GM18858 (cell line): Measurements from ENCODE around the gene CCDC57.

Experiments
- ATAC-seq: cut with Tn5 transposase; IDR thresholded peaks from one replicate; pipeline ENCODE4 v1.9.1; 2021; ENCODE audit not compliant: unreplicated experiment

CCDC57 gene

DNA sequence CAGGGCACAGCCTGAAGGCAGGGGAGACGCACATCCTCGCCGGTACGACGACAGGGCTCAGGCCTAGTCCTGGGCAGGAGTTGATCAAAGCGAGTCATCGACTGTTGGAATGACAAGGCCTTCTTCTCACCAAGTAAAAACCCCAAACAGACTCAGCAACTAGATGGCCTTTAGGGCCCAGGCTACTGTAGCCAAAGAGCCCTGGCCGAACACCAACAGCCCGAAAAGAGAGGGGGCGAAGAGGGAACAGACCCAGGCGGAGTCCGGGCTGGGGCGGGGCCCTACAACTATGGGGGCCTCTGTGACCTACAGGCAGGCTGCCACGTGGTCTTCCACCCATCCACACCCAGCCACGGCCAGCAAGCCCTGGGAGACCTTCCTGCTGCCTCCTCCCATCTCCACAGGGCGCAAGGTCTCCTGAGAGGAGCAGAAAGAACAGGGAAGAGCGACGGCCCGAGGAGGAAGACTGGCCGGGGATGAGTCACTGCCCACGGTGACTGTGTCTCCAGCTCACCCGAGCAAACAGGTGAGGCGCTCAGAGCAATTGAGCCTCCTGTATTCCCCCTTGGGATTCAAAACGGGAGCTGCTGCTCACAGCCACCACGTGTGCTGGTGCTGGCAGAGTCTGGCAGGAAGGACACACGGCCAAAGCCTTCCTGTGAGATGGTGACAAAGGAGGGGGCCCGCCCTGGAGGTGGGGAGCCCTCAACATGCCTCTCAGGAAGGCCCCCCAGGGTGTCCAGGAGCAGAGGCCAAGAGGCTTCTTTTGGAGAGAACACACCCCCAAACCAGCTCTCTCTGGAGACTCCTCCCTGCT lies 33.9 kb upstream of the CCDC57 start:
- no peak for ATAC-seq

DNA sequence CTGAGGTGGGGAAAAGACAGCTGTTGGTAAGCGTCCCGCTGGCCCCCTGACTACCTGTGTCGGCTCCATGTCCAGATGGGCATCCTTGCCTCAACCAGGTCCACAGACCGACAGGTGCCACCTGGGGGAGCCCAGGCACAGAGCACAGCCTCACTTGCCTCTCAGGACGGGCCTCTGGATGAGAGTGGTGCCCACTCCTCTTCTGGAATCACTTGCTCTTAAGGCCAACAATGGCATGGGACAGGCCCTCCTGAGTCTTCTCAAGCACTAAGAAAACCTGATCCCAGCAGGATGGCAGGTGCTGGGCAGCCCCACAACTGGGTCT lies 33.4 kb upstream of the CCDC57 start:
- no peak for ATAC-seq

DNA sequence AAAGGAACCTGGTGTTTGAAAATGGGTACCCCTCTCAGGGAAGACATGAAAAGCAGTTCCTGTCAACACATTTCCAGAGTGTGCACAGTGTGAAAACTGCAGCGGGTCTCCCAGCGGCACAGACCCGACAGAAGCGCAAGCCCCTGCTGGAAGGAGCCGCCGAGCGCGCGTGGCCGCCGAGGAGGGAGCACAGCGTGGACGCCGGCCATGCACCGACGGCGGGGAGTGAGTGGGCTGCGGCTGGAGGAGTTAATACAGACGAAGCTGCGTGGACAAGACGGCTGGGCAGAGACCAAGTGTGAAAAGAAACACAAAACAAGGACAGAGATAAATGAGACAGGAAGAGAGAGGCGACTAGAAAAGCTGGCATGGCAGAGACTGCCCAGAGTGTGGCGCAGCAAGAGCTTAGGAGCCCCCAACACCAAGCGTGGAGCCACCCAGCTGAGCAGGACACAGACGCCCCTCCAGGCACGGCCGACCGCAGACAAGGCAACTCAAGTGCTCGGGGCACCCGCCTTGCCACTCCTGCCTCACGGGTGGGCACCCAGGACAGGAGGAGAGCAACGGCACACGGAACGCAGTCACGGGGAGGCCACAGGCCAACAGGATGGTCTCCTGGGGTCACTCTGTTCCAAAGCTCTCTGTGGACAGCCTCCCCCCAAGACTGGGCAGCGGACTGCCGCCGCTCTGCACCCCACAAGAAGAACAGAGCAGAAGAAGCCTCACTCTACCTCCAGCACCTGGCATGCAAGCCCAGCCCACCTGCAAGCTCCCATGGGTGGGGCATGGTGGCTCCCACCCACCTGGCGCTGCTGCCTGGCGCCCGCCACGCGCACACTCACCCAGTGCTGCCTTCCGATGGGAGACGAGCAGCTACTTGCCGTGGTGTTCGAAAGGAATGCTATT lies 32.7 kb upstream of the CCDC57 start:
- no peak for ATAC-seq

DNA sequence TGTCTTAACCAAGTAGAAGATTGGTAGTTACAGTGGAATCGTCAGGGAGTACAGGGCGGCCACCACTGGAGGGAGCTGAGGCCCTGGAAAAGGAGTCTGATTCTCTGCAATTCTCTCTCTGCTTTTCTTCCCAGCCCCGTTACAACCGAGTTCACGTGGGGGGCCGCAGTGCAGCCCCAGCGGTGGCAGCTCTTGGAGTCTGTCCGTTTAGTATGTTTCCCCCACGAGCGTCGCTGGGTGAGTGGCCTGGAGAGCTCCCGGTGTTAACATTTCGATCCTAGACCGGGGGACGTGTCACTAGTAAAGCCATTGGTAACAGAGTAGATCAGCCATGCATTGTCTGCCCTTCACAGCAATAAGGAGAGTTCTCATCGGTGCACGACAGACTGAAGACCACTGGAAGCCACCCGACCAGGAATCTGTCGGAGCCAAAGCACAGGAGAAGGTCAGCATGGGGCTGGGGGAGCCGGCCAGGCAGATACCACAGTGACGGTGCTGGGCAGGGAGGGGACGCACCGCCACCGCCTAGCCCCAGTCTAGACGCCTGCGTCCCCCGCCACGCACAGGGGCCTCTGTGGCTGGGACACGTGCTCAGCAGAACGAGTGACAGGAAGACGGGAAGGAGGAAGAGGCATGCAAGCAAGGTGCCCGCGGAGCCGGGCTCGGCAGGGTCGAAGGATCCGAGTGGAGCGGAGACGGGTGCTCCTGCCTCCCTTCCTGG lies 31.9 kb upstream of the CCDC57 start:
- no peak for ATAC-seq

DNA sequence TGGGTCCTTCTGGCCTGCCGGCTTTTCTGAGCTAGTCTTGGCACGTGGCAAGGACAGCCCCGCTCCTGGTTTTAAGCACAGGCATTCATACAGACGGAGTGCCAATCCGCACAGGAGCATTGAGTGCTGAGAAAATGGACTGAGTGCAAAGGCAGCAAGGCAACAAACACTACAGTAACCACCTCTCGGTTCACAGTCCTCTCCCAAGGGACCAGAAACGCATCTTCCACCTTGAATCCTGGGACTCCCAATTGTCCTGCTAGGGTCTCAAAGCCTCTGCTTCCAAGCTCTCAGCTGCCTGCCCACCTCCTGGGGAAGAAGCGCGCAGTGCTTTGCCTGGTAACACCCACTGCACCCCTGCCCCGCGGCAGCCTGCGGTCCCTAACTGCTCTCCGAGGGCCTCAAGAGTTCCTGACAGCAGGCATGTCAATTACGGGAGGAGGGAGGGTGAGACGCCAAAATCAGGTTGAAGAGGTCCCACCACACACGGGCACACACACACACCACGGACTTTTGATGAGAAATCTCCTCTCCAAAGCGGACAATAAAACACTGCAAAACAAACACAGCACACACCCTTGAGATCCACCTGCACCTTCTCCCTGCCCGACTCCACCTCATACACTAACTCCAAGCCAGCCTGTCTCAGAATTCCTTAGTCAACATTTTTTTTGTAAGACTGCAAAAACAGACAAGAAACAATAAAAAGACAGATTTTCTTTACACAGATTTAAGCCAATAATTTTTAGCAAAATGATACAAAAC lies 31.2 kb upstream of the CCDC57 start:
- no peak for ATAC-seq

DNA sequence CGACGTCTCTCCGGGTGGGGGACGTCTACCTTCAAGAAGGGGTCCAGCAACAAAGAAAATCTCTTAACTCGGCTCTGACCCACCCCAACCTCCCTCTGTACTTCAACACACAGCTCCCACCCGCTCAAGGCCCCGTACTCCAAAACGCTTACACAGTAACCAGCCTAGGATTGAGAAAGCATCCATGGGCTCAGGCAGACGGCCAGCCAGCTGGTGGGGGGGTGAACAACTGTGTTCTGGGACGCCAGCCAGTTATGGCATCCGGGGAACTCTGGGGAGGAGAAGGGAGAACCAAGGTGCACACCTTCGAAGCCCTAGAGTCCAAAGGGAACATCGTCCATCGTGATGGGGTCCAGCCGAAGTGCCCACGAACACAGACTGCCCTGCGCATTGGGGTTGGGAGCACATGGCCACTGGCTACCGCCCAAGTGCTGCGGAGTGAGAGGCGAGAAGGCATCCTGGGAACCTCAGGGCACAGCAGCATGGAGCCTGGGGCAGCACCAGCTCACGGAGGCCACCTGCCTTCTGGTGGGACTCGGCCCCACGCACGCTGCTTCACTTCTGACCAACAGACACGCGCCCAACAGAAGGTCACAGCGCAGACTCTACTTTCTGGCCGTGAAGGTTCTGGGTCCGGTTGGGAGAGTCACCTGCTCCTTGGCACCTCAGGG lies 30.5 kb upstream of the CCDC57 start:
- ATAC-seq, result no peak

DNA sequence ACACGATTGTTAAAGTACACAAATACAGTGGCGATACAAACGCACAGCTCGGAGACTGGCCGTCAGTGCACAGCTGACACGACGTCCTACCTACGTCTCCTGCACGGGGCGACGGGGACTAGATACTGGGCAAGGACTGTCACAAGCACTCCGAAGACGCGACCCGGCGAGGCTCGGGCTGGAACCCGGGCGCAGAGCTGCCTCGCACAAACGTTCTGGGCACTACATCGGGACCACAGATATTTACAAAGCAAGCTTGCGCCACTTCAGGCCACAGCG lies 30.0 kb upstream of the CCDC57 start:
- no peak for ATAC-seq

DNA sequence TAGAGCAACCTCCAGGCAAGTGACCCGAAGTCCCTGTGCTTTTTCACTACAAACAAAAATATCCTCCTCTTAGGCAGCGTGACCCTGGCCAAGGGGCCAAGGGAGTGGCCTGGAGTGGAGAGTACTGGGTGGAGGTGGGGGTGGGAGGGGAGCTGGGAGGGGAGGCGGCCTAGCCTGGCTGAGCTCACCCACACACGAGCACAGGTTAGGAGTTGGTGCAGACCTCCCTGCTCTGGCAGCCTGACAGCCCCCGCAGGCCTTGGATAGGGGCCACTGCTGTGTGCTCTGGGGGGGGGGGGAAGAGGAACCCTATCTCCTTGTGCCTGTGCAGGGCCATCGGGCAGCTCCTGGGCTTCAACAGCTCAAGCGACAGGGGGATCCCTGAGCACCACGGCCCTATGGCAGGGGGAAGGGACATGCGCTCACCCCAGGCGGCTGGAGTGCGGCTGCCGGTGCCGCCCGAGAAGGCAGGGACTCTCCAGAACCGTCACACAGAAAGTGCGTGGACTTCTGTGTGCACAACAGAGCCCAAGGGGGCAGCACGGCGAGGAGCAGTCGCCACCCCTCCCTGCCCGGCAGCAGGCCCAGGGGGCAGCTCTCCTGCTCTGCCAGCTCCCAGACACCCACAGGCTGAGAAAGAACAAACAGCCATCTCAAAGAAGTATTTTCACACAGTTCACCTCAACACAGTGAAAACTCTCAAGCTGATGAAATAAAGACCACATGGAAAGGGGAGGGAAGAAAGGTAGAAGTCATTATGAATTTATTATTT lies 29.5 kb upstream of the CCDC57 start:
- no peak for ATAC-seq

DNA sequence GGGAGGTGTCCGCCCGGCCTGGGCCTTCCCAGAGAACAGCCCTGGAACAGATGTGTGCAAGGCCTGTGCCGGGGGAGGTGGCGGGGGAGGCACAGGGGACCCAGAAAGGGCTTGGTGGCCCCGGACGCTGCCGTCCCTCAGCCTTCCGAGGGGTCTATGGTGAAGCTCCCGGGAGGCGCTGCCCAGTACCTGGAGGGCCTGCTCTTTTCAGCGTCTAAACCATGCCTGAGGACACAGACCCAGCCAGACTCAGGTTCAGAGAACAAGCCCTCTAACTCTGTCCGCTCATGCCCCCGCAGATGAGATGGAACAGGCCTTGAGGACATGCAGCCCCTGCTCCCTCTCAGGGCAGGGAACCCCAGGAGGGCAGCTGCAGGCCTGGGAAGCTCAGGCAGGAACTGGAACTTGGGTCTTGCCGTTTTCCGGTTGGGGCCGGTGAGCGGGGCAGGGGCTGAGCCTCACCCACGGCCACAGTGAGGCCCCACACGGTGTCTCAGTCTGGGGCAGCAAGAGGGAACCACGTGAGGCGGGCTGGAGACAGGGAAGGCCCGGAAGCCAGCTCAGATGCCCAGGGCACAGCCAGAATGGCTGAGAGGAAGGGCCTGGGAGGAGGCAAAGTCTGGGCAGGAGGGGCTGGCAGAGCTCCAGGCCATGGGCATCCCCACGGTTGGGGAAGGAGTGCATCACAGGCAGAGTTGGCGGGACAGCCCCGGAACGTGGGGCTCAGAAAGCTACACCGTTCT lies 28.7 kb upstream of the CCDC57 start:
- ATAC-seq, result no peak

DNA sequence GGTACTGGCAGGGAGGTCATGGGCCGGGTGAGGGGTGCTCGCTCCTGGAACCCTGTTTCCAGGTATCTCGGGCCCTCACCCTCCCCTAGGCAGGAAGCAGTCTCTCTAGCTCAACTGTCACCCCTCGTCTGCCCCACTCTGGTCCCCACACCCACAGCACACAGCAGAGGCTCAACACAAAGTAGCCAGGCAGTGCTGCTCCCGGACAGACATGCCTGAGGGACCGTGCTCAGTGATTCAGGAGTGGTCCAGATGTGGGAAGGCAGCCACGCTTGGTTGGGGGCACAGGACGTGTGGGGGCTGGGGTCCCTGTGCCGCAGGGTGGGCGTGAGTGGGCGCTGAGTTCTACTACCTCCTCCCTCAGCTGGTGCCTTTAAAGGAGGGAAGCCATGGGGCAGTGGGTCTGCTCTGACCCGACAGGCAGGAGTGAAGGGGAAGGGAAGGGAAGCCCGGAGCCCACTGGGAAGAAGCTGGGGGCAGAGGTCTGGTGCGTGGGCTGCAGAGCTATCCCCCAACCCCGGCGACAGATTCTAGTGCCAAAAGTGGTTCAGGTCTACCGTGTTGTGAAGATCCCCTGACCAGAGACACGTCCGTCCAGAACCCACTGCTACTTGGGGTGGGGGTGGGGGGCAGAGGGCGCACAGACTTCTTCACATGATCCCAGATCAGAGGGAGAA lies 28.0 kb upstream of the CCDC57 start:
- ATAC-seq, result no peak

DNA sequence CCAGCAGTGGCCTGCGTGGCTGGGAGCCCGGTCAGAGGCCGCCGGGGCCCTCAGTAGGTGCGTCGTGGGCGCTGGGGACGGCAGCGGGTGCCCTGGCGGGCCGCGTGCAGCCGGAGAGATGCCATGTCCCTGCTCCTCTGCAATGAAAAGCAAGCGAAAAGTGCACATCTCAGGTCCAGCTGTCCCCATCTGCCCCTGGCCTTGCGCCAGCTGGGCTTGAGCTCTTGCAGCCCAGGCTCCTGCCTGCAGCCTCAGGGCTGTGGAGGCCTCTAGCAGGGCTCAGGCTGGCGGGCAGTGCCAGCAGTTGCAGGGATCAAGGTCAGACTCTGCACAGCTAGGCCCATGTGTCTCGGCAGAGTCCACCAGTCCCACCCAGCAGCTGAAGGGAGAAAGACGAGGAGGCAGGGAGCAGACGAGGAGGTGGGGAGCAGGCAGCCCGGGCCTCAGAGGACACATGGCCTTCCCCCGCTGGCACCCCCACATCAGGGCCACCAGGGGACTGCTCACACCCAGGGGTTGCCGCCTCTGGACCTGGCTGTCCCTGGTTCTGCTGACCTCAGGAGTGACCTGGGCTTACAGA lies 27.4 kb upstream of the CCDC57 start:
- ATAC-seq, result no peak

DNA sequence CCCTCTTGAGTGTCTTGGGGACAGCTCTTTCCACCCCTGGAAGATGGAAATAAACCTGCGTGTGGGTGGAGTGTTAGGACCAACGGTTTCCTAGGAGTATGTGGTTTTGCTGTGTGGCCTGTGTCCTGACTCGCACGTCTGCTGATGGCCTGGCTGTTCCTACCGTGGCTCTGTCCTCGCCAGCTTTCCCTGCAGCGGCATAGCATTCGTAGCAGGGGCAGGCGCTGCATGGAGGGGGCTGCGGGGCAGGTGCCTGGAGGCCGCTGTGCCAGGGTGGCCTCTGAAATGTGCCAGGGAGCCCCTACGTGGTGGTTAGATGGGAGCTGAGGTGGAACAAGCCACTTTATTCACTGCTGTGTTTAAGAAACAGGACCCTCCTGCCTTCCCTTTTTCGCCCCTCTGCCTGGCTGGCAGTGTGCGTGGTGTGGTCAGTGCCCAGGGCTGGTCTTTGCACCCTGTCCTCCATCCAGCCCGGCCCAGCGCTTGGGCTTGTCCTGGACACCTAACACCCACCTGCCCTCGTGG lies 26.8 kb upstream of the CCDC57 start:
- ATAC-seq, result no peak

DNA sequence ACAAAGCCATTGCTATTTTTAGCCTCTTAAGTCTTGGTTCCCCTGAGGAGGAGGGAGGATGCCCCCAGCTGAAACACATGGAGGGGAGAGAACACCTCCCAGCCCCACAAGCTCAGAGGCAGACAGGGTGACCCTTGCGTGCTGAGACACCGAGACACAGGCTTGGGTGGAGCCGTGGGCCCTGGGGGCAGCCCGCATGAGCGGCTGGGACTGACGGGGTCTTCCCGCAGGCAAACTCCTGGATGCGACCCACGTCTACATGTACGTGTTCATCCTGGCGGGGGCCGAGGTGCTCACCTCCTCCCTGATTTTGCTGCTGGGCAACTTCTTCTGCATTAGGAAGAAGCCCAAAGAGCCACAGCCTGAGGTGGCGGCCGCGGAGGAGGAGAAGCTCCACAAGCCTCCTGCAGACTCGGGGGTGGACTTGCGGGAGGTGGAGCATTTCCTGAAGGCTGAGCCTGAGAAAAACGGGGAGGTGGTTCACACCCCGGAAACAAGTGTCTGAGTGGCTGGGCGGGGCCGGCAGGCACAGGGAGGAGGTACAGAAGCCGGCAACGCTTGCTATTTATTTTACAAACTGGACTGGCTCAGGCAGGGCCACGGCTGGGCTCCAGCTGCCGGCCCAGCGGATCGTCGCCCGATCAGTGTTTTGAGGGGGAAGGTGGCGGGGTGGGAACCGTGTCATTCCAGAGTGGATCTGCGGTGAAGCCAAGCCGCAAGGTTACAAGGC lies 26.0 kb upstream of the CCDC57 start:
- ATAC-seq, result no peak

DNA sequence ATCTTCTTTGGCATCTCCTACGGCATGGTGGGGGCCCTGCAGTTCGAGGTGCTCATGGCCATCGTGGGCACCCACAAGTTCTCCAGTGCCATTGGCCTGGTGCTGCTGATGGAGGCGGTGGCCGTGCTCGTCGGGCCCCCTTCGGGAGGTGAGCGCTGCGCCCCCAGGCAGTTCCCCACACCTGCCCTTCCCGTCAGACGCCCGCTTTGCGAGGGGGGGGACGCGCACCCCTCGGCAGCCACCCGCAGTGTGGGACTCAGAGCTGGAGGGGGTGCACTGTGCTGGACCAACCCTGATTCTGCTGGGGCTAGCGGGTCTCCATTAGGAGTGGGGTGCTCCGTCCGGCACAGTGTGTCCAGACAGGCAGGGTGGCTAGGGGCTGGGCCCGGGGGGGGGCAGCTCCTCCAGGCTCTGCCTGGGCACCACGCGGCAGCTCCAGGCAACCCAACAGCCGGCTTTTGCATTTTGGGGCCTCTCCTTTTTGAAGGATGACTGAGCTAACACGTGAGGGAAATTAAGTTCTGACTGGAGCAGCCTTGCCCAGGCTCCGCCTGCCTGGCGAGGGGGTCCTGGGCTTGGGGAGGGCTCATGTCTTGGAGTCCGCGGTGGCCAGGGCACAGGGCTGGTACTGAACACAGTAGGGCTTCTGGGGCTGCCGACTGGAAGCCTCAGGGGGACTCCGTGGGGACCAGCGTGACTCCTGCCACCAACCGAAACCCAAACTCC lies 25.3 kb upstream of the CCDC57 start:
- no peak for ATAC-seq

DNA sequence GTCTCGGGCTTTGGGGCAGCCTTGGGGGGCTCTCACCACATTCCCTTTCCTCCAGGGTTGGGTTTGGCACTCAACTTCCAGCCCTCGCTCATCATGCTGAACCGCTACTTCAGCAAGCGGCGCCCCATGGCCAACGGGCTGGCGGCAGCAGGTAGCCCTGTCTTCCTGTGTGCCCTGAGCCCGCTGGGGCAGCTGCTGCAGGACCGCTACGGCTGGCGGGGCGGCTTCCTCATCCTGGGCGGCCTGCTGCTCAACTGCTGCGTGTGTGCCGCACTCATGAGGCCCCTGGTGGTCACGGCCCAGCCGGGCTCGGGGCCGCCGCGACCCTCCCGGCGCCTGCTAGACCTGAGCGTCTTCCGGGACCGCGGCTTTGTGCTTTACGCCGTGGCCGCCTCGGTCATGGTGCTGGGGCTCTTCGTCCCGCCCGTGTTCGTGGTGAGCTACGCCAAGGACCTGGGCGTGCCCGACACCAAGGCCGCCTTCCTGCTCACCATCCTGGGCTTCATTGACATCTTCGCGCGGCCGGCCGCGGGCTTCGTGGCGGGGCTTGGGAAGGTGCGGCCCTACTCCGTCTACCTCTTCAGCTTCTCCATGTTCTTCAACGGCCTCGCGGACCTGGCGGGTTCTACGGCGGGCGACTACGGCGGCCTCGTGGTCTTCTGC lies 24.6 kb upstream of the CCDC57 start:
- no peak for ATAC-seq
